IPS-NIHi7 (cell line): ENCODE measurements around the gene SRRM1.
A peak's percentile ranks its signal among the peaks of the same experiment; 100 is the strongest.
"Not testable (repeated sequence)": the region's sequence is repeated elsewhere in the genome, so short reads cannot be mapped to it uniquely, and the experiment has no call there.

ENCODE experiments used
- DNase-seq: peaks from one replicate; pipeline ENCODE4 v3.0.0; 2012; ENCODE audit warnings: mixed read lengths; ENCODE audit errors: extremely low spot score

SRRM1 gene

DNA sequence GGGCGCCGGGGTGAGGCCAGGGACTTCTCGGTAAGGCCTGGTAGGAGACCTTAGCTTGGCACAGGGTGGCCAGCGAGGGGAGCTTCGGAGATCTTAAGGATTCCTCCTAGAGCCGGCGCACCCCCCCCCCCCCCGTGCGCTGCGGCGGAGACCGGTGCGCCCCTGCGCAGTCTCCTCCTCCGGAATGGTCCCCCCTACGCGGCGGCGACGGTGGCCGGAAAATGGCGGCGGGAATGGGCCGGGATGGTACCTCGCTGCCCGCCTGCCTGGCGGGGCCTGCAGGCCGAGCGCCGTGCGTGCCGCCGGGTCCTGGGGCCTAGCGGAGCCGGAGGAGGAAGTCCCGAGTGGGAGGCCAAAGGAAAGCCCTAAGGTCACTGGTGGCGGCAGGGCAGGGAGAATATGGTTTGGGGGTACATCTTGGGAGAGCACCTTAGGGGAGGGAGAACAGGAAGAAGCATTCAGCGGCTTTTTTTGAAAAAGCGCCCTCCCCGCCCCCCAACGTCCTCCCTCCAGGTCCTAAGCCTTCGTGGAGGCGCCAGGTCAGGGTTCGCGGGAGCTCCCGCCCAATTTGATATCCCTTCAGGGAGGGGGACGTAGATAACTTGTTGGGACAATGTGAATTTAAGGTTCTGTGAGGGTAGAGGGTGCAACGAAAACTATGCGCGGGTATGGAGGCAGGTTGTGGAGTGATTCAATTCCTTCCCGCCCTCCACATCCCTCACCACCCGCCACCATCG is 429 bp downstream of the SRRM1 start:
- peak; percentile 52 for DNase-seq

DNA sequence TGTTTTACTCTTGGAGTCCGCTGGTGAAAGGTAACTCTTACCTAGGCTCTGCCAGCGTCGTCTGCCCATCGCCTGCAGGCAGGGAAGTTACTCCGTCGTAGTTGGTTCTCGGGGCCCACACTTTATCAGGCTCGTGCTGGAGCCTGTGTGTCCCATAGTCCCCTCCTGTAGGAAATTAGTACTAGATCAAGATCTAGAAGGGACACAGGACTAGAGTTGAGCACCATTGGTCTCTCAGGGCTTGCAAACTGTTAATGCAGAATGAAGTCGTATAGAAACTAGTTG is 940 bp downstream of the SRRM1 start:
- DNase-seq = peak; percentile 28

DNA sequence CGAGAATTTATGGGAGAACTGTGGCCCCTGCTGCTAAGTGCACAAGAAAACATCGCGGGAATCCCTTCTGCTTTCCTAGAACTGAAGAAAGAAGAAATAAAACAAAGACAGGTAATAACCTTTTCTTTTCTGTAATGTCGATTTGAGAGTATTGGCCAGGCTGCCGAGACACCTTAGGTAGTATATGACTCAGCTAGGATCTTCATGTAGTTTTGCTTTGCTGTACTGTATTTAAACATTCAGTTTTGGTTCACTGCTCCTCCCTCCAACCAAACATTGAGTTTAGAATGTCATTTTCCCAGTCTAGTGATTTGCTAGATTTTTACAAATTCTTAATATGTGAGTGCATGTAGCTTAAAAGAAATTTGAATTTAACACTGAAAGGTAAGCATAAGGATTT is 5.8 kb downstream of the SRRM1 start:
- no peak for DNase-seq

DNA sequence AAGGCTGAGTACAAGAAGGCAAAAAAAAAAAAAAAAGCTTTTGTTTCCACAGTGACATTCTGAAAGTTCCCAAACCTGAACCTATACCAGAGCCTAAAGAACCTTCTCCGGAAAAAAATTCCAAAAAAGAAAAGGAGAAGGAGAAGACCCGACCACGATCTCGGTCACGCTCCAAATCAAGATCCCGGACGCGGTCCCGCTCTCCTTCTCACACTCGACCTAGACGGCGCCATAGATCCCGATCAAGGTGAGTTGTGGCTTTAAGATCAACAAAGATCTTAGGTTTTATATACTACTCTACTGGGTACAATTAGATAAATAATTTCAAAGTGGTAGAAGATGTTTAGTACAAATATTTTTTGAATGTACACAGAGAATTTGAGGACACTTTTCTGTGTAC is 9.3 kb downstream of the SRRM1 start:
- no peak for DNase-seq

- DNase-seq = no peak
Measured at GRCh38 chr1:24654010-24654409, 10.9 kb downstream of the SRRM1 start.

DNA sequence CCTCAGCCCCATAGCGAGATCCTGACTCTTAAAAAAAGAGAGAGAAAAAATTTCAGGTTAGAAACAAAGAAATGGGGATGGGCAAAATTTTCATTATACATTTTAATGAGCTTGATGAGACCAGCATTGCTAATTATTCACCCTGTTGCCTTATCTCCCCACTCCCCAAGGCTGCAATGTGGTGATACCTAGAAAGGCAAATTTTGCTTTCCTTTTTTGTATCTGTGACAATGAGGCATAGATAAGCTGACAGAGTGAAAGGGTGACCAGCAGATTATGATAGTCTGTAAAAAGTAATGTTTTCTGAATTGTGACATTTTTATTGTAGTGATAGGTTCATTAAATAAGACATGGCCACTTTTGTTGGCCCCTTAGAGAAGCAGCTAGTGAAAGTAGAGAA is 12.9 kb downstream of the SRRM1 start:
- no peak for DNase-seq

DNA sequence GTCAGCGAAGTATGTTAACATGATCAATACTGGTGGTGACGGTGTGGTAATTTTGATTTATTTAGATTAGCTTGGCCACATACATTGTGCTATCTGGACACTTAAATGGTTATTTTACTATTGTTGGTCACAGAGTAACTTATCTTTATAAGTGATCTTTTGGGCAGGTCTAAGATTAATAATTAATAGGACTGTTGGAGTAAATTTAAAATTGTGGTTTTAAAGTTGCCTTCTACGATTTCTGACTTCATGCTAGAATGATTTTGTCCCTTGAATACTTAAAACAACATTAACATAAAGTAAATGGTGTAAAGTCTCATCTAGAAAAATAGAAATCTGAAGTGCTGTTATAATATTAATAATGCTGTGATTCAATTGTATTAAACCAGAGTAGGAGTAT is 14.7 kb downstream of the SRRM1 start:
- DNase-seq = no peak

GRCh38 chr1:24659166-24659904 is 16.2 kb downstream of the SRRM1 start:
- no peak for DNase-seq

DNA sequence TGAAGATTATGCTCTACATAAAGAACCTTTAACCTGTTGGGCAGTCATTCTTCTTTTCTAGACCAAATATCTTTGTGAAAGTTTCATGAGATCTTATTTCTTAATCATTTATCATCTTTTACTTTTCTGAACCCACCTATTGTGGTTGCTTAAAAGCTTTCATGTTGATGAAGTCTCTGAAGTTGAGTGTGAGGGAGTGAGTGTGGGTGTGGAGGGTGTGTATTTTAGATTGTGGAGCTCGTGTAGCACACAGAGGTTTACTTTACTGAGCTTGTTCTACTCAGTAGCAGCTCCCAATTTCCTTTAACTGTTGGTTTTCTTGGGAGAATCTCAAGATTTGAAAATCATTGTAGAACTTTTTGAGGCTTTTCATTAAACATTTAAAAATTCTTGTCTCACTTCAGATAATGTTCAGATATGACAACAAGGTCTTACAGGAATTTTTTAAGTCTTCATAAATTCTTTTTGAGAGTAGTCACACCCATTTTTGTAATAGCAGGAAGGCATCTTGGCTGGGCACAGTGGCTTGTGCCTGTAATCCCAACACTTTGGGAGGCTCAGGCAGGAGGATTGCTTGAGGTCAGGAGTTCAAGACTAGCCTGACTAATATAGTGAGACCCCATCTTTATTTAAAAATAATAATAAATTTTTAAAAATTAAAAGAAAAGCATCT is 17.0 kb downstream of the SRRM1 start:
- DNase-seq = no peak

- no peak for DNase-seq
Measured at GRCh38 chr1:24664507-24665033, 21.5 kb downstream of the SRRM1 start.

DNA sequence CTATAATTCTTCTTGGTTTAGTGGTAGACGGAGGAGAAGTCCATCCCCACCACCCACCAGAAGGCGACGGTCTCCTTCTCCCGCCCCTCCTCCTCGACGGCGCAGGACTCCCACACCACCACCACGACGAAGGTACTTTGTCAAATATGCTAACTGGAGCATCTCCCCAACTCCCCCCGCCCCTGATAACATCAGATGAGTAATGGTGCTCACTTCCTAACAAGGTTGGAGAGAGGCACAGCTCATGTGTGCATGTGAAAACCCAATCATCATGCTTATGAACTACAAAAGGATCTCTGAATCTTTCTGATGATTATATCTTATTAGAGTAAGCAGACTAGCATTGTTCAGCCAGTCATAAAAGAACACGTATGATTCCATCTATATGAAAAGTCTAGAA is 23.7 kb downstream of the SRRM1 start:
- no peak for DNase-seq

DNA sequence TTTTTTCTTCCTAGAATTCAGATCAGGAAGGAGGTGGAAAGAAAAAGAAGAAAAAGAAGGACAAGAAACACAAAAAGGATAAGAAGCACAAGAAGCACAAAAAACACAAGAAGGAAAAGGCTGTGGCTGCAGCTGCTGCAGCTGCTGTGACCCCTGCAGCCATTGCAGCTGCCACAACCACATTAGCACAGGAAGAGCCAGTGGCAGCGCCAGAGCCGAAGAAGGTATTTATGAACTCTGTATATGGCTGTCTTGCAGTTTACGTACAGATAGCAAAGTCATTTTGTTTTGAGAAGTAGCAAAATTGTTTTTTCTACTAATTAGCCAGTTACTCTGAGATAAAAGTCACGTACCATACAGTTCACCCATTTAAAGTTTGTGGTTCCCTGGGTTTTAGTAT is 28.3 kb downstream of the SRRM1 start:
- not testable (repeated sequence) for DNase-seq

DNA sequence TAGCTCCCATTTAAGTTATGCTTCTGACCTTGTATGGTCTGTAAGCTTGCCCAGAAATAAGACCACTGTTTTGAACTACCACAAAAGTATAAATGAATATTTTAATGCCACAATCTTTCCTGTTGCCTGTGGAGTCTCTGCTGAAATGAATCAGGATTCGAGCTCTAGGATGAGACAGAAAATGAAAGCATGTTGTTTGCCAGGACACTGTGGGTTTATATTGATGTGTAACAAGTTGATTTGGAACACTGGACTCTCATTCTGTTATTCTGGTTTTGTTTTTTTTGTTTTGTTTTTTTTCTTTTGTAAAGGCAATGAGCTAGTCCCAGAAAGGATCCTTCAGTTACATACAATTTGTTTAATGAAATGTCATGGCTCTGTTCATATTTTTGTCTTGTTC is 29.6 kb downstream of the SRRM1 start:
- DNase-seq = not testable (repeated sequence)

GRCh38 chr1:24673341-24673740 is 30.2 kb downstream of the SRRM1 start:
- no peak for DNase-seq

- DNase-seq = not testable (repeated sequence)
Measured at GRCh38 chr1:24678421-24678820, 35.3 kb downstream of the SRRM1 start.

GRCh38 chr1:24679725-24680124 is 36.6 kb downstream of the SRRM1 start:
- no peak for DNase-seq

DNA sequence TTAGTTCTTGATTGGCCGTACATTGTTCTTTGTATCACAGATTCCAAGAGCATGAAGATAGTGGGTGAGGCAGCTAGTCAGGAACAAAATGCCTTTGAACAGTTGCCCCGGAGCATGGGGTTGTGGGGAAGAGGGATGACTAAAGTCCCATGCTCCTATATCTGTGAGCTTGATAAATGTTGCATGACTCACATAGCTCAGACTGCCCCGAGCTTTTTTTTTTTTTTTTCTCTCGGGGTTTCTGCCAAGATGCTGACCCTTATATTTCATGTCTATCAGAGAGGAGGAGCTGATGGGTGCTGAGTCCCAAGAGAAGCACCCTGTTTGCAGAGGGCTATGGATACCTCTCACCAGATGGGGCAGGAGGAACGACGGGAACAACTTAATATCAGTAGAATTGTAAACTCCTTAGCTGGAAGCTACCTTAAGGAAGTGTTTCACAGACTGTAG is 40.6 kb downstream of the SRRM1 start:
- no peak for DNase-seq

GRCh38 chr1:24688033-24688432 is 44.9 kb downstream of the SRRM1 start:
- no peak for DNase-seq

- DNase-seq = peak; percentile 91
Measured at GRCh38 chr1:24688621-24689195, 45.6 kb downstream of the SRRM1 start.

DNA sequence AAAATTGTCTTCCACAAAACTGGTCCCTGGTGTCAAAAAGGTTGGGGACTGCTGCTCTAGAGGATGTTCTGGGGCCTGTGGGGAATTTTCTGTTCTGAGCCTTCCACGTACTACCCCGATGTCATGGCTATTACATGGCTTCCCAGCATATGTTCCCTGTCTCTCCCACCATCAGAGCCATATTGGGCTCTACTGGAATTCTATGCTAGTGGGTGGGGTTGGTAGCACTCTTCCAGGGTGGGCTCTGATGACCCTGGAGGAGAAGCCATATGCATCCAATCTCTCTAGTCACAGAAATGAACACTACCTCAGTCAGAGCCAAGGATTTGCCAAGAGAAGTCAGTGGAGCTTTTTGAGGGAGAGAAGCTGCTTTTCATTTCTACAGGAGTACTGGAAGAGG is 47.9 kb downstream of the SRRM1 start:
- no peak for DNase-seq

DNA sequence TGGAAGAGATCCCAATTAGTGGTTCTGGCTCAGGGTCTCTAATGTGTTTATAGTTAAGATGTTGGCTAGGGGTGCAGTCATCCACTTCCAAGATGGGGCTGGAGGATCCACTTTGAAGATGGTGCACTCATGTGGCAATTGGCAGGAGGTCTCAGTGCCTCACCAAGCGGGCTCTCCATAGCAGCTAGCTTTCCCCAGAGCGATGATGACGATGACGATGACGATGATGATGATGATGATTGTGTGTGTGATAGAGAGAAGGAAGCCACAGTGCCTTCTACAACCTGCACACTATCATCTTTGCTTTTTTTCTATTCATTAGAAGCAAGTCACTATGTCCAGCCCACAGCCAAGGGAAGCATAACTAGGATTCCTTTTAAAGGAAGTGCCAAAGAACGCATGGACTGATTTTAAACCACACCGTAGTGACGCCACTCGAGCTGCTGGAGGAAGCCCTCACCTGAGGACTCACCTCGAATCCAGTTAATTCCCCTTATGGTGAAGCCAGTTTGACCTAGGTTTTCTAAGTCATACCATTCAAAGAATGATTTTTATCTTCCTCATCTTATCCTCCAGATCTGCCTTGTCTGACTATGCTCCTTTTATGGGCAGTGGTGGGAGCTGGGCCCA is 49.4 kb downstream of the SRRM1 start:
- no peak for DNase-seq

GRCh38 chr1:24693827-24694379 is 50.8 kb downstream of the SRRM1 start:
- DNase-seq = no peak
